WI38 (cell line): ENCODE measurements around the gene GNL2.
A peak's percentile ranks its signal among the peaks of the same experiment; 100 is the strongest.

Experiments
- H3K4me3 ChIP-seq: 2 replicates; pipeline ENCODE4 v1.5.1; 2011; ENCODE audit warnings: low read depth, mild to moderate bottlenecking, control low read depth, low read length
- TF ChIP-seq, protein P1 (sequence below): IDR thresholded peaks from 2 replicates; pipeline ENCODE4 v1.5.1; 2012; ENCODE audit warnings: low read depth, mild to moderate bottlenecking, control low read depth, low read length

The GNL2 gene

GRCh38 chr1:37606481-37607263, 10.9 kb upstream of the GNL2 start:
- TF ChIP-seq, protein P1, sequence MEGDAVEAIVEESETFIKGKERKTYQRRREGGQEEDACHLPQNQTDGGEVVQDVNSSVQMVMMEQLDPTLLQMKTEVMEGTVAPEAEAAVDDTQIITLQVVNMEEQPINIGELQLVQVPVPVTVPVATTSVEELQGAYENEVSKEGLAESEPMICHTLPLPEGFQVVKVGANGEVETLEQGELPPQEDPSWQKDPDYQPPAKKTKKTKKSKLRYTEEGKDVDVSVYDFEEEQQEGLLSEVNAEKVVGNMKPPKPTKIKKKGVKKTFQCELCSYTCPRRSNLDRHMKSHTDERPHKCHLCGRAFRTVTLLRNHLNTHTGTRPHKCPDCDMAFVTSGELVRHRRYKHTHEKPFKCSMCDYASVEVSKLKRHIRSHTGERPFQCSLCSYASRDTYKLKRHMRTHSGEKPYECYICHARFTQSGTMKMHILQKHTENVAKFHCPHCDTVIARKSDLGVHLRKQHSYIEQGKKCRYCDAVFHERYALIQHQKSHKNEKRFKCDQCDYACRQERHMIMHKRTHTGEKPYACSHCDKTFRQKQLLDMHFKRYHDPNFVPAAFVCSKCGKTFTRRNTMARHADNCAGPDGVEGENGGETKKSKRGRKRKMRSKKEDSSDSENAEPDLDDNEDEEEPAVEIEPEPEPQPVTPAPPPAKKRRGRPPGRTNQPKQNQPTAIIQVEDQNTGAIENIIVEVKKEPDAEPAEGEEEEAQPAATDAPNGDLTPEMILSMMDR: no peak

DNA sequence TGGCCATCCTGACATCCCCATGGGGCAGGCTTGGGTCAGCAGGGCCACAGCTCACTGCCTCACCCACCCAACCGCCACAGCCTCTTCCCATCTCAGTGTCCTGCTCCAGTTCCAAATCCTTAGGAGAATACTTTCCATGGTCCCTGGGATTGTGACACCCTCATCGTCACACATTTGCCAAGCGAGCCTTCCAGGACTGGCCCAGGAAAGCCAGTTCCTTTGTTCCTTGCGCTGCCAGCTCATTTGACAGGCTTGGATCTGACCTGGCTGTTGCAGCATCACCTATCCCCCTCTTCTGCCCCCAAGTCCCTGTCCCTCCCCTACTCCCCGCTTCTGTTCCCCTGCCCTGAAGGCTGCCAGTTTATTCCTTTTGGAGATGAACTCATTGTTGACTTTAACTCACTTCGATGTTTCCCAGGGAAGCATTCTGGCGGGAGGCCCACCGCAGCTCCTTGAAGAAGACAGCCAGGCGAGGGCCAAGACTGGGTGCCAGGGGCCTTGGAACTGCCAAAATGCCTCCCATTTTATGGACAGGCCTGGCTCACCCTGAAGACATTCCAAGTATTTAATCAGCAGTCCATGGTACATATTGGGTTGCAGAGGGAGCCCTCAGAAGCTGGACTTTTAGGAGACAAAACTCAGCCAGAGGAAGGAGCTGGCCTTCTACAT, 10.2 kb upstream of the GNL2 start:
- H3K4me3 ChIP-seq: no peak overlapping the region
- TF ChIP-seq, protein P1: no peak

More at GRCh38 chr1:37606481-37607263, 10.9 kb upstream of the GNL2 start:
- 0 out of 2 replicates have a peak overlapping the region, but pooled peaks have one; percentile 5 for H3K4me3 ChIP-seq

- TF ChIP-seq, protein P1: no peak
Measured at GRCh38 chr1:37605061-37605650, 9.4 kb upstream of the GNL2 start.

DNA sequence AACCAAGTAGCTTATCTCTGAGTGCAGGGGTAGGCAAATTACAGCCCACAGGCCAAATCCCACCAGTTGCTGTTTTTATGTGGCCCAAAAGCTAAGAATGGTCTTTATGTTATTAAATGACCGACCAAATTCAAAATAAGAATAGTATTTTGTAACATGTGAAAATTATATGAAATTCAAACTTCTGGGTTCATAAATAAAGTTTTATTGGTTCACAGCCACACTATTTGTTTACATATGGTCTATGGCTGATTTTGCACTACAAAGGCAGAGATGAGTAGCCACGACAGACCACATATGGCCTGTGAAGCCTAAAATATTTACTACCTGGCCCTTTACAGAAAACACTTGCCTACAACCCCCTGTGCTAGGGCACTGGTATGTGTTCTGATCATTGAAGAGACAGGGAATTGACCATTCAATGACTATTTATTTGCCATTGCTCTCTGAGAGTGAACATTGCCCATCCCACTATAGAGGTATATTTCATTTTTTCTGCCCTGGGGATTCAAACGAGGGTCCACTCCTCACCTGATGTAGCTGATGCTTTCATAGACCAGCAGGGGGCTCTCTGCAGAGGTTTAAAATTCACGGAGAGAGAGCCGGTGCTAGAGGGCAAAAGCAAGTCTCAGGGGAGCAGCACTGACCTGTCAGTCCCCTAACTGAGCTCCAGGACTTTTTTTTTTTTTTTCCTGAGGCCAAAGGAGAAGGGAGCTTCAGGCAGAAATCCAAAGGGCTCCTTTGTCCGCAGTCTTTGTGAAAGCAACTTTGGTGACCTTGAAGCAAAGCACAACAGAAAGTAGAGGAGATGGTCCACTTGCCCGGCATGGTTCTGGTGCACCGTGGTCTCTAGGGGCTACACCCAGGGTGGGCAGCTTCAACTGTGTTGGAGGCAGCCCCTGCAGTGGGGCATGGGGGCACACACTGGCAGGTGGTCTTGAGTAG, 7.3 kb upstream of the GNL2 start:
- TF ChIP-seq, protein P1: peak; percentile 80
- H3K4me3 ChIP-seq: no peak overlapping the region

More at GRCh38 chr1:37605061-37605650, 9.4 kb upstream of the GNL2 start:
- no peak overlapping the region for H3K4me3 ChIP-seq

GRCh38 chr1:37601441-37601840, 5.7 kb upstream of the GNL2 start:
- TF ChIP-seq, protein P1: no peak
- H3K4me3 ChIP-seq: no peak overlapping the region

DNA sequence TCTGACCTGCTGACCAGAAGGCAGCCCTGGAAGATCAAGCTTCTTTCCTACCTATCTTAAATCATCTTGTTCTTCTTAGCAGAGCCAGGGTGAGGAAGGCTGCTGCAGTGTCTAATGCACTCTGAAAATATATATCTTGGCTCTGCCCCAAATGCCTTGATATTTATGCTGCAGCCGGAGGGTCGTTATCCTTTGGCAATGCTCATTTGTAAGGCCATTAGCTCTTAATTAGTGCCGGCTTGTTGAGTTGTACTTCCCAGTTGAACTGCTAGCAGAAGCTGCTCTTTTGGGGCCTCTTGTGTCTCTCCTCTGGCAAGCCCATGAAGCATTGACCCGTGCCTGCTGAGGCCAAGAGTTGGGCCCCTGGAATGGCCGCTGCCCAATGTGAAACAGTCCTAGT, 4.2 kb upstream of the GNL2 start:
- TF ChIP-seq, protein P1: no peak
- H3K4me3 ChIP-seq: no peak overlapping the region
